Mucosa of descending colon (tissue), 3 donors: Measurements from ENCODE around the gene WNT11. TPM values are rescaled to one million over a fixed set of nuclear protein-coding genes. Genes with fewer than 3 reads are reported as not detected.

Experiments used
- ATAC-seq: fragments of 200-7000 bp; cut with Tn5 transposase; one replicate; pipeline ENCODE4 v1.9.1; 2020; ENCODE audit warnings: mild to moderate bottlenecking, moderate library complexity
- DNase-seq, 3 donors: peaks; one replicate each; pipeline ENCODE4 v3.0.0-alpha.2; 2020
- H3K36me3 ChIP-seq: fragments of 200-600 bp; one replicate; pipeline ENCODE4 v1.8.0; 2021; ENCODE audit warnings: low read depth, mild to moderate bottlenecking
- H3K4me1 ChIP-seq: fragments of 200-600 bp; one replicate; pipeline ENCODE4 v1.8.0; 2021; ENCODE audit warnings: low read depth, mild to moderate bottlenecking
- H3K4me3 ChIP-seq: fragments of 200-600 bp; one replicate; pipeline ENCODE4 v1.8.0; 2021; ENCODE audit warnings: mild to moderate bottlenecking
- H3K9me3 ChIP-seq: fragments of 200-600 bp; one replicate; pipeline ENCODE4 v1.8.0; 2021; ENCODE audit warnings: mild to moderate bottlenecking
- intact Hi-C, 2 donors: fragments of 100-400 bp; cut with DNase I in 1 of 2; cut with micrococcal nuclease in 1 of 2; formaldehyde crosslinking; loops; one replicate each; pipeline versions ENCODE4 v1.11.0 to v1.11.1; 2022; cut with DNase I, micrococcal nuclease
- total RNA-seq, 3 donors: library from RNA; stranded (reverse); fragmentation: NEBNext Ultra II Directional in 2 of 3; extraction: Animal tissue kit (Norgen Biotek cat#: 25700) in 2 of 3; gene quantifications; one replicate each; pipeline versions ENCODE4 v1.2.1 to v1.2.4, GENCODE V29; 2021 to 2023
- TF ChIP-seq, protein P1 (sequence below): fragments of 200-600 bp; IDR thresholded peaks from one replicate; pipeline ENCODE4 v1.8.0; 2022; ENCODE audit warnings: antibody characterized with exemption, mild to moderate bottlenecking
- donor health status: DM: no; HTN: no; CAD: no; lungs with moderate emphysema.
- donor health status: DM: no; HTN: no; CAD: no.
- donor health status: DM: no; HTN: yes; CAD: no.

The WNT11 gene
- total RNA-seq, 3 donors from 2014 or later, result 3.4 to 5.7 (median 5.2) TPM

DNA sequence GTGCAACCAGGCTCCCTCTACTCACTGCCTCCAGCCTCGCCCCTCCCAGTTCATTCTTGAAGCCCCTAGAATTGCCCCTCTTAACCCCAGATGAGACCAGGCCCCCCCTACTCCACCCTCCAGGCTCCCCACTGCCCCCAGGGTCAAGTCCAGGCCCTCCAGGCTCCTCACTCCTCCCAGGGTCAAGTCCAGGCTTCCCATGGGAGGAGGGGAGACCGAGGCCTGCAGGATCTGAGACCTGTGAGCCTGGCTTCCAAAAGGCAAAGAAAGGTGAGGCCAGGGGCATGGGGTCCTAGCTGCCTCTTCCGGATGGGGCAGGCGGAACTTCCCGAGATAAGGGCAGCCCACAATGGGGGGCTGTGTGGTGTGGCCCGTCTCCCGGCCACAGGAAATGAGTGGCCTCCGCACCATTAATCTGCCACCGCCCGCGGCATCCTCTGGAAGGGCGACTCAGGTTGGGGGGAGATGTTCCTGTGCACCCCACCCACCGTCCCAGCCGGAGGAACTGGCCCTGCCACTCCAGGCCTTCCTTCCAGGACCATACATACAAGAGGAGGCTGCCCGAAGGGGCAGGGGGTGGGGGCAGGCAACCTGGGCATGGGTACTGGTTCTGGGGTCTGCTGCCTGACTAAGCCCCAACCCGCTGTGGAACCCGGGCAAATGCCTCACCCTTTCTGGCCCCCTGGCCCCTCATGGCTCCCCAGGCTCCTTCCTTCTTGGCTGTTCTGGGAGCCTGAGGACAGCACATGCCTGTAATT lies 35.1 kb upstream of the WNT11 start:
- H3K9me3 ChIP-seq, result no peaks in the 10 kb centered on the region
- DNase-seq (no peak), ATAC-seq (no peak)
- H3K4me1 ChIP-seq, result peaks cover under 1% of the 10 kb centered on the region
- H3K36me3 ChIP-seq, result no peaks in the 10 kb centered on the region
- TF ChIP-seq, protein P1, sequence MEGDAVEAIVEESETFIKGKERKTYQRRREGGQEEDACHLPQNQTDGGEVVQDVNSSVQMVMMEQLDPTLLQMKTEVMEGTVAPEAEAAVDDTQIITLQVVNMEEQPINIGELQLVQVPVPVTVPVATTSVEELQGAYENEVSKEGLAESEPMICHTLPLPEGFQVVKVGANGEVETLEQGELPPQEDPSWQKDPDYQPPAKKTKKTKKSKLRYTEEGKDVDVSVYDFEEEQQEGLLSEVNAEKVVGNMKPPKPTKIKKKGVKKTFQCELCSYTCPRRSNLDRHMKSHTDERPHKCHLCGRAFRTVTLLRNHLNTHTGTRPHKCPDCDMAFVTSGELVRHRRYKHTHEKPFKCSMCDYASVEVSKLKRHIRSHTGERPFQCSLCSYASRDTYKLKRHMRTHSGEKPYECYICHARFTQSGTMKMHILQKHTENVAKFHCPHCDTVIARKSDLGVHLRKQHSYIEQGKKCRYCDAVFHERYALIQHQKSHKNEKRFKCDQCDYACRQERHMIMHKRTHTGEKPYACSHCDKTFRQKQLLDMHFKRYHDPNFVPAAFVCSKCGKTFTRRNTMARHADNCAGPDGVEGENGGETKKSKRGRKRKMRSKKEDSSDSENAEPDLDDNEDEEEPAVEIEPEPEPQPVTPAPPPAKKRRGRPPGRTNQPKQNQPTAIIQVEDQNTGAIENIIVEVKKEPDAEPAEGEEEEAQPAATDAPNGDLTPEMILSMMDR, result no peak
- intact Hi-C loops, result no loop called here
- H3K4me3 ChIP-seq, result no peak overlapping the region

DNA sequence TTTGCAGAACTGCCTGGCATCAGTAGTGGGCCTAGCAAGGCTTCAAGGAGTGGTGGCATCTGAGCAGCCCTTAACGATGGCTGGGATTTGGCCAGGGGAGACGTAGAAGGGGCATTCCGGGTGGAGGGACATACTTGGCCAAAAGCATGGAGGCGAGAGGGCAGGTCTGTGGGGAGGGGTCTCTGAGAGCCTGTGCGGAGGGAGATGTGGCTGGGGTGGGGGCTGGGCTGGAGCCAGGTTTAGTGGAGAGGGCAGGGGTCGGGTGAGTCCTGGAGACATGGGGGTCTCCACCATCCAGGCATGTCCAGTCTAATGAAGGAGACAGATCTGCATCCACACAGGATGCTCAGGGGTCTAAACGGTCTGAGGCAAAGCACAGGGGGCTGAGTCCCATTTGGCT lies 34.4 kb upstream of the WNT11 start:
- ATAC-seq (no peak), DNase-seq (no peak)
- Histone ChIP-seq H3K36me3 (no peaks in the 10 kb centered on the region), H3K4me3 (no peak overlapping the region), H3K4me1 (peaks cover 3% of the 10 kb centered on the region), H3K9me3 (no peaks in the 10 kb centered on the region)
- intact Hi-C loops, result no loop called here
- TF ChIP-seq, protein P1, result no peak

DNA sequence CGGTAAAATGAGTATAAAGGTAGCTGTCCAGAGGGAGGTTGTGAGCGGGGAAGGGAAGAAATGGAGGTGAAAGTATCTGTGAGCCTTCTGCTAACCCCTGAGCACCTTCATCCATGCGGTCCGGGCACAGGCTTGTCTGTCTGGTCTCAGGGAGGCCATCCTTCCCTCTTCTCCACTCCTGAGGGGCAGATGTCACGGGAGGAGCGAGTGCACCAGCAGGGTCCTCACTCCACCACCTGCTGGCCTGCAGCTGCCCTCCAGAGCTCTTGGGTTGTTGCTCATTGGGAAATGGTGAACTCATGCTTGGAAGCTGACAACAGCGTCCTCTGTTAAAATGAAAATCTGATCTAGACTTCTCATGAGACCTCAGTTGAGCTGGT lies 33.8 kb upstream of the WNT11 start:
- intact Hi-C loops, result no loop called here
- DNase-seq, result peak in 1 of 3 donors; percentile 12
- H3K4me1 ChIP-seq, result peaks cover 3% of the 10 kb centered on the region
- TF ChIP-seq, protein P1, result no peak
- H3K9me3 ChIP-seq, result no peaks in the 10 kb centered on the region
- H3K36me3 ChIP-seq, result no peaks in the 10 kb centered on the region
- H3K4me3 ChIP-seq, result no peak overlapping the region
- ATAC-seq, result no peak

DNA sequence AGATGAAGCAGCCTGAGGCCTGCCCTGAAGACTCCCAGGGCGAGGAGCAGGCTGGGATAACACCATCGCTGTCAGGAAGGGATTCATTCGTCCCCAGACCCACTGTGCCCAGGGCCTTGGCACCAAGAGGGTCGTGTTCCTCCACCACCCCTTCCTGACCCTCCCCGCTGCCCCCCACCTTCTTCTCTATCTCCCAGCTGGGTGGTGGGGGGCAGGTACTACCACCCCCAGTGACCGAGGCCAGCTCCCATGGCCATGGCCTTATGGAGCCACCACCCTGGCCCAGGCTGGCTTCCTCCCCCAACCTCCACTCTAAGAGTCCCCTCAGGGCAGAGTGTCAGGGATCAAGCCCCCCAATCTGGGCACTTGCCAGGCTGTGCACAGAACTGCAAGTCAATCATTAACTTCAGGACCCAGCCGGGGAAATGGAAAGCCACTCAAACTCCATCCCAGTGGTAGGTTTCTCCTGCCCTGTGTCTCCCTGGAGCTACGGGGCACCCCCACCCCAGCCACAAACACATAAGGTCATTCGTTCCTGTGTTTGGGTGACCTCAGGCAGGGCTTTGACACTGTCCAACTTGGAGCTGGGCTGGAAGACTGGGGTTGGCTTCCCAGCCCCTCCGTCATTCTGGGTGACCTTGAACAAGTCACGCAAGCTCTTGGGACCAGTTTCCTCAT lies 33.3 kb upstream of the WNT11 start:
- Histone ChIP-seq H3K36me3 (no peaks in the 10 kb centered on the region), H3K9me3 (no peaks in the 10 kb centered on the region), H3K4me3 (no peak overlapping the region), H3K4me1 (peaks cover 7% of the 10 kb centered on the region)
- peak in 1 of 3 donors; percentile 44 for DNase-seq
- intact Hi-C loops, result no loop called here
- TF ChIP-seq, protein P1, result no peak
- ATAC-seq, result no peak

DNA sequence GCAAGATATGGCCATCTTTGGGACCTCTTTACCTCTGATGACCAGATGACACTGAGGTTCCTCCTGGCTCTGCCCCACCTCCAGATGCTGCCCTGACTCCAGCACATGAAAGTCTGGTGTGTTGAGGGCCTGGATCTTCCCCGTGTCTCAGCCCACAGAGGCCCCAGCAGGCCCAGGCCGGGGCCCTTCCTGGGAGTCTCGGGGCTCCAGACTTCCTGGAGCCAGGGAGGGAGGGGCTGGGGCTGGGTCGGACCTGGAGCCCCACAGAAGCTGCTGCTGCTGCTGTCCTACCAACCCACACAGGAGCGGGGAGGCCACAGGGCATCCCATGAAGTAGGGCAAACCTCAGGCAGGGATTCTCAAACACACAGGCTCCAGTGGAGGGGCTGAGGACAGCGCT lies 32.2 kb upstream of the WNT11 start:
- Histone ChIP-seq H3K9me3 (no peaks in the 10 kb centered on the region), H3K4me3 (no peak overlapping the region), H3K36me3 (no peaks in the 10 kb centered on the region), H3K4me1 (peaks cover 16% of the 10 kb centered on the region)
- intact Hi-C loops, result no loop called here
- DNase-seq, result peak in 2 of 3 donors; percentile 30 to 44
- TF ChIP-seq, protein P1, result no peak
- no peak for ATAC-seq
